ENCODE results near the gene TMEM156.
"Not testable (repeated sequence)": the region's sequence is repeated elsewhere in the genome, so short reads cannot be mapped to it uniquely, and the experiment has no call there.

Gene TMEM156

GRCh38 chr4:39020130-39020529 is 12.1 kb downstream of the TMEM156 start:
- in situ Hi-C loops (cut with MboI; ENCODE audit: low pct_unique_long_range_greater_than_20kb, low sequenced_read_pairs), result no loop called here
- DNase-seq, result no peak

GRCh38 chr4:39014028-39014427 is 18.2 kb downstream of the TMEM156 start:
- DNase-seq, result no peak
- in situ Hi-C loops (cut with MboI; ENCODE audit: low pct_unique_long_range_greater_than_20kb, low sequenced_read_pairs), result no loop called here

- no peak for DNase-seq
- in situ Hi-C loops (cut with MboI; ENCODE audit: low pct_unique_long_range_greater_than_20kb, low sequenced_read_pairs), result no loop called here
Measured at GRCh38 chr4:39004758-39005157, 27.5 kb downstream of the TMEM156 start.

- in situ Hi-C loops (cut with MboI; ENCODE audit: low pct_unique_long_range_greater_than_20kb, low sequenced_read_pairs), result not testable (repeated sequence)
Measured at GRCh38 chr4:39002058-39002457, 30.2 kb downstream of the TMEM156 start.

GRCh38 chr4:38995660-38996005 is 36.6 kb downstream of the TMEM156 start:
- in situ Hi-C loops (cut with MboI; ENCODE audit: low pct_unique_long_range_greater_than_20kb, low sequenced_read_pairs), result no loop called here
- DNase-seq, result no peak

More at GRCh38 chr4:39002058-39002457, 30.2 kb downstream of the TMEM156 start:
- DNase-seq, result not testable (repeated sequence)

GRCh38 chr4:38994135-38994534 is 38.1 kb downstream of the TMEM156 start:
- no peak for DNase-seq
- in situ Hi-C loops (cut with MboI; ENCODE audit: low pct_unique_long_range_greater_than_20kb, low sequenced_read_pairs), result no loop called here

- in situ Hi-C loops (cut with MboI; ENCODE audit: low pct_unique_long_range_greater_than_20kb, low sequenced_read_pairs), result no loop called here
- no peak for DNase-seq
Measured at GRCh38 chr4:38993683-38994082, 38.5 kb downstream of the TMEM156 start.

GRCh38 chr4:38990241-38990640 is 42.0 kb downstream of the TMEM156 start:
- in situ Hi-C loops (cut with MboI; ENCODE audit: low pct_unique_long_range_greater_than_20kb, low sequenced_read_pairs), result no loop called here
- DNase-seq, result no peak

GRCh38 chr4:38989487-38989886 is 42.7 kb downstream of the TMEM156 start:
- in situ Hi-C loops (cut with MboI; ENCODE audit: low pct_unique_long_range_greater_than_20kb, low sequenced_read_pairs), result no loop called here
- no peak for DNase-seq

GRCh38 chr4:38988353-38988752 is 43.9 kb downstream of the TMEM156 start:
- in situ Hi-C loops (cut with MboI; ENCODE audit: low pct_unique_long_range_greater_than_20kb, low sequenced_read_pairs), result not testable (repeated sequence)
- DNase-seq, result peak; percentile 81

- in situ Hi-C loops (cut with MboI; ENCODE audit: low pct_unique_long_range_greater_than_20kb, low sequenced_read_pairs), result no loop called here
- no peak for DNase-seq
Measured at GRCh38 chr4:38987491-38987890, 44.7 kb downstream of the TMEM156 start.

GRCh38 chr4:38985410-38986100 is 46.7 kb downstream of the TMEM156 start:
- peak; percentile 40 for DNase-seq
- in situ Hi-C loops (cut with MboI; ENCODE audit: low pct_unique_long_range_greater_than_20kb, low sequenced_read_pairs), result no loop called here

GRCh38 chr4:38983787-38984598 is 48.2 kb downstream of the TMEM156 start:
- in situ Hi-C loops (cut with MboI; ENCODE audit: low pct_unique_long_range_greater_than_20kb, low sequenced_read_pairs), result no loop called here
- no peak for DNase-seq

- DNase-seq, result no peak
- in situ Hi-C loops (cut with MboI; ENCODE audit: low pct_unique_long_range_greater_than_20kb, low sequenced_read_pairs), result no loop called here
Measured at GRCh38 chr4:38983291-38983690, 48.9 kb downstream of the TMEM156 start.

GRCh38 chr4:38982361-38983095 is 49.7 kb downstream of the TMEM156 start:
- DNase-seq, result no peak
- in situ Hi-C loops (cut with MboI; ENCODE audit: low pct_unique_long_range_greater_than_20kb, low sequenced_read_pairs), result no loop called here

GRCh38 chr4:38980903-38981676 is 51.1 kb downstream of the TMEM156 start:
- DNase-seq, result no peak
- in situ Hi-C loops (cut with MboI; ENCODE audit: low pct_unique_long_range_greater_than_20kb, low sequenced_read_pairs), result no loop called here

- in situ Hi-C loops (cut with MboI; ENCODE audit: low pct_unique_long_range_greater_than_20kb, low sequenced_read_pairs), result no loop called here
- no peak for DNase-seq
Measured at GRCh38 chr4:38979511-38980230, 52.5 kb downstream of the TMEM156 start.

GRCh38 chr4:38979081-38979480 is 53.1 kb downstream of the TMEM156 start:
- DNase-seq, result no peak
- in situ Hi-C loops (cut with MboI; ENCODE audit: low pct_unique_long_range_greater_than_20kb, low sequenced_read_pairs), result no loop called here

GRCh38 chr4:38976308-38976707 is 55.9 kb downstream of the TMEM156 start:
- DNase-seq, result no peak
- in situ Hi-C loops (cut with MboI; ENCODE audit: low pct_unique_long_range_greater_than_20kb, low sequenced_read_pairs), result no loop called here
